ENCODE results near the gene SLC3A2.
A peak's percentile ranks its signal among the peaks of the same experiment; 100 is the strongest.
"Not testable (repeated sequence)": the region's sequence is repeated elsewhere in the genome, so short reads cannot be mapped to it uniquely, and the experiment has no call there.

SLC3A2 gene

GRCh38 chr11:62860835-62861563 lies 19.7 kb upstream of the SLC3A2 start:
- DNase-seq (ENCODE audit: insufficient read length, low spot score) (no peak), FAIRE-seq (no peak)
- no peak for TF ChIP-seq CTCF (IDR thresholded peaks at IDR 0.05; ENCODE audit: insufficient read depth, missing control alignments)

DNA sequence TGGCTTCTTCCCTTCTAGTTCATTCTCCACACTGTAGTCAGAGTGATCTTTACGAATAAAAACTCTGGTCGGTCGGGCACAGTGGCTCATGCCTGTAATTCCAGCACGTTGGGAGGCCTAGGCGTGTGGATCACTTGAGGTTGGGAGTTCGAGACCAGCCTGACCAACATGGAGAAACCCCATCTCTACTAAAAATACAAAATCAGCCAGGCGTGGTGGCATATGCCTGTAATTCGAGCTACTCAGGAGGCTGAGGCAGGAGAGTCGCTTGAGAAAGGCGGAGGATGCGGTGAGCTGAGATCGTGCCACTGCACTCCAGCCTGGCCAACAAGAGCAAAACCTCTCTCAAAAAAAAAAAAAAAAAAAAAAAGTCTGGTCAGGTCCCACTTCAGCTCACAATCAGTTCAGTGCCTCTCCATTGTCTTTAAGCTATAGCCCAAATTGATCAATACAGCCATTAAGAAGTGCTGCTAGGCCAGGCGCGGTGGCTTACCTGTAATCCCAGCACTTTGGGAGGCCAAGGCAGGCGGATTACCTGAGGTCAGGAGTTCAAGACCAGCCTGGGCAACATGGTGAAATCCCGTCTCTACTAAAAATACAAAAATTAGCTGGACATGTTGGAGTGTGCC lies 19.0 kb upstream of the SLC3A2 start:
- not testable (repeated sequence) for DNase-seq (ENCODE audit: insufficient read length, low spot score); FAIRE-seq

DNA sequence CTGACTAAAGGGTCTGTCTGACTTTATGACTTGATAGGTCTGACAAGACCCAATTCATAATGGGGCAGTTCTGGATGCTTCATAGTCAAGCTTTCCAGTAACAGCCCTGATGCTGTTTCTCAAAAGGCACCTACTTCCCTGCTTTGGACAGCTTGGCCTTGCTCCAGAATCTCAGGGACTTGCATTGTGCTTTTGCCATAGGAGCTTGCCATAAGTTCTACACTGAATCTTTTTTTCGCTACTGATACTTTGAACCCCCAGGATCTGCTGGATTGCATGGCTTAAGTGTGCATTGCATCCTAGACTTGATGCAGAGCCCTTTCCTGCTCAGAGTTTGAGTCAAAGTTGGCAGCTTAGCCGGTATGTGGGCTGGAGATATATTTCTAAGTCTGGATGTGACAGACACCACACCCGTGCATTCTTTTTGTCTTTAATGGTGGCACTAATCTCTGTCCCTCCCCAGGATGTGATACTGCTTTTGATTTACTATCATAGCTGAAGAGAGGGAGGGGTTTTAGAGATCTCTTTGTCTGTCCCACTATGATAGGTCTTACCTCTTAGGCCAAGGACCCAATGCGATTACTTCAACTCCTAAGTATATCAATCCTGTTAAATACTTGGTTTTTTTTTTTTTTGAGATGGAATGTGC lies 16.9 kb upstream of the SLC3A2 start:
- TF ChIP-seq CTCF (IDR thresholded peaks at IDR 0.05; ENCODE audit: insufficient read depth, missing control alignments): no peak
- no peak for FAIRE-seq
- DNase-seq (ENCODE audit: insufficient read length, low spot score): no peak

DNA sequence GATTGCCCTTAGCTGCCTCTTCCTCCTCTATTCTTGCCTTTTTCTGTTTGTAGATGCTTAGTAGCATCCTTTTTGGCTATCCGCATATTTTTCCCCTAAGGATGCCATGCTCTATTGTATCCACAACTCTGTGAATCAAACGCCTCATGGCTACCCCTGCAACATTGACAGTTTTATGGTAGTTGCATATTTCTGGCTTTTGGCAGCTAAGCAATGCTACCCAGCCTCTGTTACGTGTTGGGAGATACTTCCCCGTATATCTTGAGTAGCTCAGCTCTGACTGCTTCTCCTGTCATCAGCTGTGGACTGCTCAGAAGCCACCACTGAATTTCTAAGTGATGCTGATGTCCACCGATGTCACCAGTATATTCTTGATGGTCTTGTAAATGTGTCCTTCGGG lies 15.1 kb upstream of the SLC3A2 start:
- no peak for TF ChIP-seq CTCF (IDR thresholded peaks at IDR 0.05; ENCODE audit: insufficient read depth, missing control alignments)
- DNase-seq (ENCODE audit: insufficient read length, low spot score): no peak
- no peak for FAIRE-seq

GRCh38 chr11:62874851-62875250 lies 5.8 kb upstream of the SLC3A2 start:
- no peak for TF ChIP-seq CTCF (IDR thresholded peaks at IDR 0.05; ENCODE audit: insufficient read depth, missing control alignments)
- FAIRE-seq: no peak
- no peak for DNase-seq (ENCODE audit: insufficient read length, low spot score)

DNA sequence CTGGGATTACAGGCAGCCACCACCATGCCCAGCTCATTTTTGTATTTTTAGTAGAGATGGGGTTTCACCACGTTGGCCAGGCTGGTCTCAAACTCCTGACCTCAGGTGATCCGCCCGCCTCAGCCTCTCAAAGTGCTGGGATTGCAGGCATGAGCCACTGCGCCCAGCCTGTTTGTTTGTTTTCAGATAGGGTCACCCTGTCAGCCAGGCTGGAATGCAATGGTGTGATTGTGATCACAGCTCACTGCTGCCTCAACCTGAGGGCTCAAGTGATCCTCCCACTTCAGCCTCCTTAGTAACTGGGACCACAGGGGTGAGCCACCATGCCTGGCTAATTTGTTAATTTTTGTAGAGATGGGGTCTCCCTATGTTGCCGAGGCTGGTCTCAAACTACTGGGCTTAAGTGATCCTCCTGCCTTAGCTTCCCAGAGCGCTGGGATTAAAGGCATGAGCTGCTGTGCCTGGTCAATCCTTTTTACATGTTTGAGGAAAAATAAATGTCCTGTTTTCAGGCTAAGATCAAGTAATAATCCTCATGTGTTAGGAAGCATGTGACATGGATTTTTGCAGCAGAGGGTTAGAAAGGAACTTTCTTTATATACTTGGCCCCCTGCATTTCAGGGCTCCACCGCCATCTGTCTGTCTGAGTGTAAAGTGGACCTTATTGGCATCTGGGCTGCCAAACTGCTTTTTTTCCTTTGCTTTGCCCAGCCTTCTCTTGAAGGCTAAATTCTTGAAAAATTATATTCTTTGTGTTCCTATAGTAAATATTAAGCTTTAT lies 4.8 kb upstream of the SLC3A2 start:
- no peak for DNase-seq (ENCODE audit: insufficient read length, low spot score)
- peak; percentile 32 for TF ChIP-seq CTCF (IDR thresholded peaks at IDR 0.05; ENCODE audit: insufficient read depth, missing control alignments)
- no peak for FAIRE-seq

DNA sequence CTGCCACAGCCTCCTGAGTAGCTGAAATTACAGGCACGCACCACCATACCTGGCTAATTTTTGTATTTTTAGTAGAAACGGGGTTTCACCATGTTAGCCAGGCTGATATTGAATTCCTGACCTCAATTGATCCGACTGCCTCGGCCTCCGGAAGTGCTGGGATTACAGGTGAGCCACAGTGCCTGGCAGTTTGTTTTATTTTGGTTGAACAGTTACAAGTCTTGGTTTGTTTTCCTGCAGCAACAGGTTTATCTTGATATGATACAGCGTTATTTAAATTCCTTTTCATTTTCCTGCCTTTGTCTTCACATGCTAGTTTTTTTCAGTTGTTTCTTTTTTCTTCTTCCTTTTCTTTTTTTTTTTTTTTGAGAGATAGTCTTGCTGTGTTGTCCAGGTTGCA lies 4.0 kb upstream of the SLC3A2 start:
- DNase-seq (ENCODE audit: insufficient read length, low spot score) (no peak), FAIRE-seq (no peak)
- TF ChIP-seq CTCF (IDR thresholded peaks at IDR 0.05; ENCODE audit: insufficient read depth, missing control alignments): no peak
